HG03175 (cell line): ENCODE measurements around the gene NPM1.

Experiments
- ATAC-seq: cut with Tn5 transposase; IDR thresholded peaks from one replicate; pipeline ENCODE4 v1.9.1; 2021; ENCODE audit warnings: mild to moderate bottlenecking, moderate library complexity; ENCODE audit not compliant: unreplicated experiment

Gene NPM1

GRCh38 chr5:171447226-171447625, 59.6 kb downstream of the NPM1 start:
- no peak for ATAC-seq

DNA sequence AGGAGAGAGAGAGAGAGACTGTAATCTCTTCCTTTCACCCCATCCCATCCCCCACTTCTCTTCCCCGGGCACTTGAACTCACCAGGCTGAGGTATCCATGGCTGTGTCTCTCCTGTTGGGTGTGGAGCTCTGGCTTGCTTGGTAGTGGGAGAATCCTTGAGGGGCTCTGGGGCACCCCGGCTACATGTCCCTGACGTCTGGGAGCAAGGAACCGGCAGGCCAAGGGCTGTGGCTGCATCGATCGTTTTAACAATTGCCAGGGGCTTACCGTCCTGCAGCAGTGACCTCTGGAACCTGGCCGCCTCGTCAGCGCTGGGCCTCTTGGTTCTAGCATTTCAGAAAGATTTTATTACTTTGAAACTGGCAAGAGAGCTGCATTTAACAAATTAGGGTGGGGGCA, 61.8 kb downstream of the NPM1 start:
- no peak for ATAC-seq

DNA sequence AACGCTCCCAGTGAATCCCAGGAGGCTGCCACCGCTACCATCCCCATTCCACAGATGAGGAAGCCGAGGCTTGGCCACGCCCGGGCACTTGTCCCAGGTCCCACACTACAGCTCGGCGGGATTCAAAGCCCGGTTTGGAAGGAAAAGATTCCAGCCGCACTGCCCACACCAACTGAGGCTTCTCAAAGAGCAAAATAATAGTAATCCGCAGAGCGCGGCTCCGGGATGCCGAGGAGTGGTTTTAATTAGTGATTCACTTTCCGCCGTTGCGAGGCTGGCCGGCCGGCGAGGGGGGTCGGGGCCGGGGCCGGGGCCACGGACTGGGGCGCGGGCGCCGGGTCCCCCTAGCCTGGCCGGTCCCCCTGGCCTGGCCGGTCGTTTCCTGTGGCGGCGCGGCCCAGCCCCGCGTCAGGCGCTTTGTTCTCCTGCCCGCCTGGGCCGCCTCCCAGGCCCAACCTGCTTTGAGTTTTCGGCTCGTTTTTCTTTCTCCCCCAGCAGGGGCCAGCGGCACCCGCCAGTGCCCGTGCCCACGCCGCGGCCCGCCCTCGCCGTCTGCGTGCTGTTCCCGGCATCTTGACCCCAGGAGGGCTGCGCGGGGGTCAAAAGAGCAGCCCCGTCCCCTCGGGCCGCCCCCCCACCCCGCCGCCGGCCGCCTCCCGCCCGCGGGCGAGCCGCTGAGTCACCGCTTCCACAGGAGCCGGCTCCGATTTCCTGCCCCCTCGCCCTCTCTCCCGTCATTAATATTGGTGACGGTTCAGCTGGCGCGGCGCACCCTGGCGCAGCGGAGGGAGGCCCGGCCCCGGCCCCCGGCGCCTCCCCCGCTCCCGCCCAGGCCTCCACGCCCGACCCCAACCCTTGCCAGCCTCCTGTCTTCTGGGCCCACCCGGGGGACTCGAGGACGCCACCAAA, 63.0 kb downstream of the NPM1 start:
- no peak for ATAC-seq

GRCh38 chr5:171451421-171451820, 63.8 kb downstream of the NPM1 start:
- no peak for ATAC-seq

DNA sequence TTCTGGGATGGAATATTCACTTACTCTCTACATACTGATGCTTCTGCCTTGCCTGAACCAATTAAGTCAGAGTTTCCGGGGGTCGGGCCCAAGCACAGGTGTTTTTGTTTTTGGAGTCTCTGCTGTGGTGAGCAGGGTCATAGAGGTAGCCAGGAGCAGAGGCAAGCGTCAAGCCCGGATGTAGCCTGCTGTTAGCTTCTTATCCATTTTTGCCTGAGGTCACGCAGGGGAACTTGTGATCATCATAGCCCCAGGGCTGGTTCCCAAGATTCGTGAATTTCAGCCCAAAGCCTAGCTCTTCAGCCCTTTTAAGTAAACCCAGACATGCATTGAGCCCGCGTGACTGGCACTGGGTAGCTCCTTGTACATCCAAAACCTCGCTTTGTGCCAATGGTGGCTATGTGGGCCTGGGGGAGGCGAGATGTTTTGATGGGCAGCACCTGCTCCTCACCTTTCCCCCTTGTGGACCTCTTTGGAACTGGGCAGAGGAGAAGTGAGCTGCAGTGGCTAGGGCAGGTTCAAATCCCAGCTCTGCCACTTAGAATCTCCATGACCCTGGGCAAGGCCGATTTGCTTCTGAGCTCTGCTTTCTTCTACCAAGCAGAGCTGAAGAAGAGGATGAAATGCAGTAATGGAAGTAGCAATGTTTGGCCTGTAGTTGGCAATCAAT, 65.5 kb downstream of the NPM1 start:
- ATAC-seq, result no peak

DNA sequence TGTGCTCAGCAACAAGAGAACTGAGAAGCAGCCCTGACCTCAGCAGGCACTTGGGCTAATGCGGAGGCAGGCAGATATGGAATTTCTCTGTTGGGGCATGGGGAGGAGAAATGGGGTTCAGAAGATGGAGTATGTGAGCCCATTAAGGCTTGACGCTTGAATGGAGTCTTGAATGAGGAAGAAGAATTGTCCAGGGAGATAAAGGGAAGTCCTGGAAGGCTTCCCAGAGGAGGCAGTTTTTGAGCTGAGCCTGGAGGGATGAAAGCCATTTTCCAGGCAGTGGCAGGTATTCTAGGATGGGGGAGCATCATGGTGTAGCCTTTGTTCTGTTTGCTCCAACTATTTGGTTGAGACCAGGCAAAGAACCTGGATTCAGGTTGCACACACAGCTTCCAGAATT, 66.3 kb downstream of the NPM1 start:
- ATAC-seq, result no peak

- no peak for ATAC-seq
These were observed 66.9 kb downstream of the NPM1 start for GRCh38 chr5:171454549-171454948.

GRCh38 chr5:171455522-171455921, 67.9 kb downstream of the NPM1 start:
- ATAC-seq, result no peak

DNA sequence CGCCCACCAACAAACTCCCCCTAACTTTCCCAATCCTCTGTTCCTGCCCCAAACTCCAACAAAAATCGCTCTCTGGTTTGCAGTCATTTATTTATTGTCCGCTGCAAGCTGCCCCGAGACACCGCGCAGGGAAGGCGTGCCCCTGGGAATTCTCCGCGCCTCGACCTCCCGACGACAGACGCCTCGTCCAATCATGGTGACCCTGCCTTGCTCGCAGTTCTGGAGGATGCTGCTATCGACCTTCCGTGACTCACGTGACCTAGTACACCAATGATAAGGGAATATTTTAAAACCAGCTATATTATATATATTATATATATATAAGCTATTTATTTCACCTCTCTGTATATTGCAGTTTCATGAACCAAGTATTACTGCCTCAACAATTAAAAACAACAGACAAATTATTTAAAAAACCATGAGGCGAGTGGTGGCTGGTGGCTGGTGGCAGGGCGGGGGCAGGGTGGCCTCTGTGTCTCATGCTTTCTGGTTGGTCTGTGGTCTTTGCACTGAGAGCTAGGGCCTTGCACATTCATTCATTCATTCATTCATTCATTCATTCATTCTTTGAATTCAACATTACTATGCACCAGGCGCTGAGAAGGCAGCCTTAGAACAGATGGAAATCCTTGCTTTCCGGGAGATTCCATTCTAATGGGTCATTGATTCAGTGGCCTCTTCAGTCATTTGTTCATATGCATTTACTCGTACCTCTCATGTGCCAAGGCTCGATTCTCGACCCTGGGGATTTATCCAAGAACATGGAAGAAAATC, 69.7 kb downstream of the NPM1 start:
- ATAC-seq, result no peak

- no peak for ATAC-seq
These were observed 72.2 kb downstream of the NPM1 start for GRCh38 chr5:171459839-171460238.
